H9 (cell line): ENCODE results near the gene PTCH1. TPM values are rescaled to one million over a fixed set of nuclear protein-coding genes. Genes with fewer than 3 reads are reported as not detected.

Experiments used
- DNase-seq: peaks from one replicate; pipeline ENCODE4 v3.0.0-alpha.2; 2017
- H2AFZ ChIP-seq: one replicate; pipeline ENCODE4 v1.6.1; 2013; ENCODE audit warnings: mild to moderate bottlenecking, low read length, control low read depth, moderate library complexity
- H2AK5ac ChIP-seq: 2 replicates; pipeline ENCODE4 v1.6.1; 2013; ENCODE audit warnings: low read length, control low read depth, mixed read lengths; ENCODE audit not compliant: insufficient read length
- H2BK120ac ChIP-seq: one replicate; pipeline ENCODE4 v1.6.1; 2013; ENCODE audit warnings: low read depth, mild to moderate bottlenecking, low read length, control low read depth, inconsistent platforms; ENCODE audit not compliant: poor library complexity, severe bottlenecking
- H2BK12ac ChIP-seq: 2 replicates; pipeline ENCODE4 v1.6.1; 2013; ENCODE audit warnings: low read length, control low read depth, mixed read lengths, low read depth; ENCODE audit not compliant: insufficient read length
- H2BK15ac ChIP-seq: 2 replicates; pipeline ENCODE4 v1.6.1; 2013; ENCODE audit warnings: low read depth, low read length, control low read depth
- H2BK20ac ChIP-seq: one replicate; pipeline ENCODE4 v1.6.1; 2013; ENCODE audit warnings: low read depth, mild to moderate bottlenecking, low read length, control low read depth, inconsistent platforms; ENCODE audit not compliant: poor library complexity, severe bottlenecking
- H2BK5ac ChIP-seq: 2 replicates; pipeline ENCODE4 v1.6.1; 2013; ENCODE audit warnings: low read length, control low read depth, mixed read lengths; ENCODE audit not compliant: insufficient read length
- H3K14ac ChIP-seq: 2 replicates; pipeline ENCODE4 v1.6.1; 2013; ENCODE audit warnings: low read length, control low read depth; ENCODE audit not compliant: insufficient read depth
- H3K18ac ChIP-seq: 2 replicates; pipeline ENCODE4 v1.6.1; 2013; ENCODE audit warnings: low read depth, mild to moderate bottlenecking, mixed read lengths, low read length, control low read depth; ENCODE audit not compliant: insufficient read length
- H3K23ac ChIP-seq: 2 replicates; pipeline ENCODE4 v1.6.1; 2013; ENCODE audit warnings: low read length, control low read depth, mixed read lengths, low read depth; ENCODE audit not compliant: insufficient read length
- H3K23me2 ChIP-seq: 2 replicates; pipeline ENCODE4 v1.6.1; 2013; ENCODE audit warnings: low read depth, mild to moderate bottlenecking, mixed read lengths, low read length, control low read depth; ENCODE audit not compliant: insufficient read length, poor library complexity, severe bottlenecking
- H3K27ac ChIP-seq: 2 replicates; pipeline ENCODE4 v1.5.1; 2013; ENCODE audit warnings: low read length, control low read depth, mixed read lengths, low read depth; ENCODE audit not compliant: insufficient read length
- H3K27me3 ChIP-seq: 2 replicates; pipeline ENCODE4 v1.6.1; 2013; ENCODE audit warnings: low read length, control low read depth, inconsistent platforms; ENCODE audit not compliant: insufficient read depth
- H3K4ac ChIP-seq: 2 replicates; pipeline ENCODE4 v1.6.1; 2013; ENCODE audit warnings: low read depth, mild to moderate bottlenecking, control low read depth, inconsistent platforms, low read length, moderate library complexity
- H3K4me1 ChIP-seq: 2 replicates; pipeline ENCODE4 v1.6.1; 2013; ENCODE audit warnings: low read length, control low read depth, inconsistent platforms; ENCODE audit not compliant: insufficient read depth
- H3K4me2 ChIP-seq: 2 replicates; pipeline ENCODE4 v1.6.1; 2013; ENCODE audit warnings: low read length, control low read depth, mixed read lengths; ENCODE audit not compliant: insufficient read length, insufficient read depth
- H3K56ac ChIP-seq: 2 replicates; pipeline ENCODE4 v1.6.1; 2013; ENCODE audit warnings: low read depth, mild to moderate bottlenecking, mixed read lengths, low read length, control low read depth; ENCODE audit not compliant: insufficient read length
- H3K79me1 ChIP-seq: 2 replicates; pipeline ENCODE4 v1.6.1; 2013; ENCODE audit warnings: low read depth, mild to moderate bottlenecking, moderate library complexity, low read length, control low read depth, inconsistent platforms; ENCODE audit not compliant: insufficient read depth, poor library complexity, severe bottlenecking
- H3K79me2 ChIP-seq: 2 replicates; pipeline ENCODE4 v1.6.1; 2013; ENCODE audit warnings: low read length, control low read depth, inconsistent platforms; ENCODE audit not compliant: insufficient read depth
- H3K9ac ChIP-seq: 2 replicates; pipeline ENCODE4 v1.6.1; 2013; ENCODE audit warnings: low read length, control low read depth, mixed read lengths; ENCODE audit not compliant: insufficient read length; ENCODE audit errors: extremely low read depth
- H3K9me3 ChIP-seq: one replicate; pipeline ENCODE4 v1.6.1; 2013; ENCODE audit warnings: low read depth, low read length, inconsistent platforms; ENCODE audit not compliant: control insufficient read depth
- H3T11ph ChIP-seq: one replicate; pipeline ENCODE4 v1.6.1; 2013; ENCODE audit warnings: mild to moderate bottlenecking, low read length, control low read depth, inconsistent platforms
- H4K20me1 ChIP-seq: one replicate; pipeline ENCODE4 v1.6.1; 2013; ENCODE audit not compliant: control insufficient read depth, insufficient read length, insufficient read depth
- H4K5ac ChIP-seq: 2 replicates; pipeline ENCODE4 v1.6.1; 2013; ENCODE audit warnings: low read depth, mild to moderate bottlenecking, mixed read lengths, low read length, control low read depth; ENCODE audit not compliant: insufficient read length
- H4K8ac ChIP-seq: replicated peaks from 2 replicates; pipeline ENCODE4 v1.6.1; 2013; ENCODE audit warnings: low read length, control low read depth, mixed read lengths, low read depth; ENCODE audit not compliant: insufficient read length
- H4K91ac ChIP-seq: 2 replicates; pipeline ENCODE4 v1.6.1; 2013; ENCODE audit warnings: low read depth, mild to moderate bottlenecking, moderate library complexity, mixed read lengths, low read length, control low read depth; ENCODE audit not compliant: insufficient read length
- H3K27ac Mint-ChIP-seq, 3 experiments: 2 replicates in 2 of 3; 3 replicates in 1 of 3; pipeline ENCODE4 v1.8.0; 2020 to 2021; ENCODE audit warnings: mixed read lengths in 3 of 3, mild to moderate bottlenecking in 1 of 3, moderate library complexity in 1 of 3
- H3K27me3 Mint-ChIP-seq: 2 replicates; pipeline ENCODE4 v1.8.0; 2021; ENCODE audit warnings: low read depth, mild to moderate bottlenecking, moderate library complexity, mixed read lengths
- H3K36me3 Mint-ChIP-seq, 3 experiments: 2 replicates in 2 of 3; 3 replicates in 1 of 3; pipeline ENCODE4 v1.8.0; 2020 to 2021; ENCODE audit warnings: low read depth in 3 of 3, mixed read lengths in 3 of 3; ENCODE audit not compliant: insufficient read depth in 1 of 3
- H3K4me1 Mint-ChIP-seq, 2 experiments: 2 replicates each; pipeline ENCODE4 v1.8.0; 2020; ENCODE audit warnings: mixed read lengths in 2 of 2
- H3K4me3 Mint-ChIP-seq, 2 experiments: 2 replicates in 1 of 2; 3 replicates in 1 of 2; pipeline ENCODE4 v1.8.0; 2020 to 2021; ENCODE audit warnings: mild to moderate bottlenecking in 2 of 2, mixed read lengths in 2 of 2, moderate library complexity in 1 of 2
- H3K9me3 Mint-ChIP-seq, 2 experiments: 2 replicates in 1 of 2; 3 replicates in 1 of 2; pipeline ENCODE4 v1.8.0; 2020; ENCODE audit warnings: mild to moderate bottlenecking in 2 of 2, mixed read lengths in 2 of 2, moderate library complexity in 1 of 2
- WGBS: extraction: QIAGEN DNeasy Blood & Tissue Kit; methylation state at CpG from one replicate; pipeline ENCODE4 v1.1.7; 2013; ENCODE audit warnings: missing lambda C conversion rate, low lambda C conversion rate, mixed read lengths; ENCODE audit not compliant: insufficient read length; ENCODE audit errors: extremely low coverage; 5-methylcytosine and 5-hydroxymethylcytosine counted together
- total RNA-seq: library from RNA; stranded (reverse); gene quantifications from 2 replicates; pipeline ENCODE4 v1.2.1, GENCODE V29; 2021
- TF ChIP-seq, protein P1 (sequence below): fragments of 200-600 bp; sonication (generic); conservative IDR thresholded peaks from 3 replicates; pipeline ENCODE4 v1.8.0; 2021; ENCODE audit warnings: antibody characterized with exemption, mild to moderate bottlenecking

The PTCH1 gene
- total RNA-seq, 1 experiment from 2014 or later: 9.1 TPM

DNA sequence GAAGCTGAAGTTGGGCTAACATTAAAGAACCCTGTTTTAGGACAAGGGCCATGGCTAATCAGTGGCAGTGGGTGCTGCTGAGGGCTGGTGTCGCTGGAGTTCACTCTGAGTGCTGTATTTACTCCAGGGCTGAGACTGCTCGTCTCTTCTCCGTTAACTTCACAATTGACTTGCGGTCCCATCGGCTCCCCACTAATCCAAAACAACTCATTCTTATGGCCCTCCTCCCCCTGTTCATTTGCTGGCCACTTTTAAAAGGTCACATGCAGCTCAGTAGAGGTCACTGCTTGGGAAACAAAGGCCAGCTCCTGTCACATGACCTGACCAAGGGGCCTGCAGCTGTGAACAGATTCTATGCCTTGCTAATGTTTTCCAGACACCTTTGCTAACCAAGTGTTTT, 38.4 kb downstream of the PTCH1 start:
- Mint-ChIP-seq H3K4me1 (peaks cover 56 to 62% of the 10 kb centered on the region in 2 experiments), H3K4me3 (no peak overlapping the region)
- no peak overlapping the region for H3K23ac ChIP-seq

More for the DNA sequence above, 38.4 kb downstream of the PTCH1 start:
- no peaks in the 10 kb centered on the region for H3K9me3 ChIP-seq
- no peak overlapping the region for H3K18ac ChIP-seq
- H3K79me2 ChIP-seq: no peaks in the 10 kb centered on the region
- no peak overlapping the region for H3K27ac ChIP-seq
- no peak overlapping the region for H2AK5ac ChIP-seq
- TF ChIP-seq, protein P1, sequence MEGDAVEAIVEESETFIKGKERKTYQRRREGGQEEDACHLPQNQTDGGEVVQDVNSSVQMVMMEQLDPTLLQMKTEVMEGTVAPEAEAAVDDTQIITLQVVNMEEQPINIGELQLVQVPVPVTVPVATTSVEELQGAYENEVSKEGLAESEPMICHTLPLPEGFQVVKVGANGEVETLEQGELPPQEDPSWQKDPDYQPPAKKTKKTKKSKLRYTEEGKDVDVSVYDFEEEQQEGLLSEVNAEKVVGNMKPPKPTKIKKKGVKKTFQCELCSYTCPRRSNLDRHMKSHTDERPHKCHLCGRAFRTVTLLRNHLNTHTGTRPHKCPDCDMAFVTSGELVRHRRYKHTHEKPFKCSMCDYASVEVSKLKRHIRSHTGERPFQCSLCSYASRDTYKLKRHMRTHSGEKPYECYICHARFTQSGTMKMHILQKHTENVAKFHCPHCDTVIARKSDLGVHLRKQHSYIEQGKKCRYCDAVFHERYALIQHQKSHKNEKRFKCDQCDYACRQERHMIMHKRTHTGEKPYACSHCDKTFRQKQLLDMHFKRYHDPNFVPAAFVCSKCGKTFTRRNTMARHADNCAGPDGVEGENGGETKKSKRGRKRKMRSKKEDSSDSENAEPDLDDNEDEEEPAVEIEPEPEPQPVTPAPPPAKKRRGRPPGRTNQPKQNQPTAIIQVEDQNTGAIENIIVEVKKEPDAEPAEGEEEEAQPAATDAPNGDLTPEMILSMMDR: no peak
- H3K14ac ChIP-seq: no peak overlapping the region
- Mint-ChIP-seq H3K36me3 (peaks cover 16 to 49% (median 18%) of the 10 kb centered on the region in 3 experiments; a peak in 6 of 7 replicates), H3K27ac (peak overlapping the region in 2 of 3 experiments; percentile 15 to 73; a peak in 2 of 7 replicates), H3K9me3 (no peaks in the 10 kb centered on the region), H3K27me3 (peaks cover 10% of the 10 kb centered on the region; the same call in 1 of the 2 replicates)
- H4K5ac ChIP-seq: no peak overlapping the region
- no peak overlapping the region for H4K91ac ChIP-seq
- no peak for DNase-seq
- H4K20me1 ChIP-seq: no peaks in the 10 kb centered on the region
- H3K9ac ChIP-seq: no peak overlapping the region
- H3K56ac ChIP-seq: no peak overlapping the region
- H2BK5ac ChIP-seq: no peak overlapping the region
- H3K23me2 ChIP-seq: no peaks in the 10 kb centered on the region
- no peak overlapping the region for H2BK120ac ChIP-seq
- no peaks in the 10 kb centered on the region for H3K27me3 ChIP-seq
- no peak overlapping the region for H4K8ac ChIP-seq
- no CpG with 5 or more reads among the region's 5 CpGs for WGBS
- no peak overlapping the region for H2BK12ac ChIP-seq
- no peak overlapping the region for H3T11ph ChIP-seq
- H2BK15ac ChIP-seq: no peak overlapping the region
- H2AFZ ChIP-seq: no peak overlapping the region
- H3K4me2 ChIP-seq: no peak overlapping the region
- no peak overlapping the region for H2BK20ac ChIP-seq
- H3K79me1 ChIP-seq: no peaks in the 10 kb centered on the region
- H3K4me1 ChIP-seq: peaks cover 9% of the 10 kb centered on the region
- no peak overlapping the region for H3K4ac ChIP-seq
